Measurements from ENCODE around the gene ANKFN1. TPM values are rescaled to one million over a fixed set of nuclear protein-coding genes. Genes with fewer than 3 reads are reported as not detected.

The ANKFN1 gene
- total and polyA plus RNA-seq, 2 of the 13 experiments (the other 11 are each of a cell fraction or from before 2014, with no cell fraction given), result not detected

GRCh38 chr17:56142781-56143180 is 10.5 kb upstream of the ANKFN1 start (continued):
- TF ChIP-seq, protein P1, sequence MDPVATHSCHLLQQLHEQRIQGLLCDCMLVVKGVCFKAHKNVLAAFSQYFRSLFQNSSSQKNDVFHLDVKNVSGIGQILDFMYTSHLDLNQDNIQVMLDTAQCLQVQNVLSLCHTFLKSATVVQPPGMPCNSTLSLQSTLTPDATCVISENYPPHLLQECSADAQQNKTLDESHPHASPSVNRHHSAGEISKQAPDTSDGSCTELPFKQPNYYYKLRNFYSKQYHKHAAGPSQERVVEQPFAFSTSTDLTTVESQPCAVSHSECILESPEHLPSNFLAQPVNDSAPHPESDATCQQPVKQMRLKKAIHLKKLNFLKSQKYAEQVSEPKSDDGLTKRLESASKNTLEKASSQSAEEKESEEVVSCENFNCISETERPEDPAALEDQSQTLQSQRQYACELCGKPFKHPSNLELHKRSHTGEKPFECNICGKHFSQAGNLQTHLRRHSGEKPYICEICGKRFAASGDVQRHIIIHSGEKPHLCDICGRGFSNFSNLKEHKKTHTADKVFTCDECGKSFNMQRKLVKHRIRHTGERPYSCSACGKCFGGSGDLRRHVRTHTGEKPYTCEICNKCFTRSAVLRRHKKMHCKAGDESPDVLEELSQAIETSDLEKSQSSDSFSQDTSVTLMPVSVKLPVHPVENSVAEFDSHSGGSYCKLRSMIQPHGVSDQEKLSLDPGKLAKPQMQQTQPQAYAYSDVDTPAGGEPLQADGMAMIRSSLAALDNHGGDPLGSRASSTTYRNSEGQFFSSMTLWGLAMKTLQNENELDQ (CRISPR knock-in tag; IDR thresholded peaks at IDR 0.05; ENCODE audit: borderline replicate concordance), result no peak
- TF ChIP-seq, protein P2, sequence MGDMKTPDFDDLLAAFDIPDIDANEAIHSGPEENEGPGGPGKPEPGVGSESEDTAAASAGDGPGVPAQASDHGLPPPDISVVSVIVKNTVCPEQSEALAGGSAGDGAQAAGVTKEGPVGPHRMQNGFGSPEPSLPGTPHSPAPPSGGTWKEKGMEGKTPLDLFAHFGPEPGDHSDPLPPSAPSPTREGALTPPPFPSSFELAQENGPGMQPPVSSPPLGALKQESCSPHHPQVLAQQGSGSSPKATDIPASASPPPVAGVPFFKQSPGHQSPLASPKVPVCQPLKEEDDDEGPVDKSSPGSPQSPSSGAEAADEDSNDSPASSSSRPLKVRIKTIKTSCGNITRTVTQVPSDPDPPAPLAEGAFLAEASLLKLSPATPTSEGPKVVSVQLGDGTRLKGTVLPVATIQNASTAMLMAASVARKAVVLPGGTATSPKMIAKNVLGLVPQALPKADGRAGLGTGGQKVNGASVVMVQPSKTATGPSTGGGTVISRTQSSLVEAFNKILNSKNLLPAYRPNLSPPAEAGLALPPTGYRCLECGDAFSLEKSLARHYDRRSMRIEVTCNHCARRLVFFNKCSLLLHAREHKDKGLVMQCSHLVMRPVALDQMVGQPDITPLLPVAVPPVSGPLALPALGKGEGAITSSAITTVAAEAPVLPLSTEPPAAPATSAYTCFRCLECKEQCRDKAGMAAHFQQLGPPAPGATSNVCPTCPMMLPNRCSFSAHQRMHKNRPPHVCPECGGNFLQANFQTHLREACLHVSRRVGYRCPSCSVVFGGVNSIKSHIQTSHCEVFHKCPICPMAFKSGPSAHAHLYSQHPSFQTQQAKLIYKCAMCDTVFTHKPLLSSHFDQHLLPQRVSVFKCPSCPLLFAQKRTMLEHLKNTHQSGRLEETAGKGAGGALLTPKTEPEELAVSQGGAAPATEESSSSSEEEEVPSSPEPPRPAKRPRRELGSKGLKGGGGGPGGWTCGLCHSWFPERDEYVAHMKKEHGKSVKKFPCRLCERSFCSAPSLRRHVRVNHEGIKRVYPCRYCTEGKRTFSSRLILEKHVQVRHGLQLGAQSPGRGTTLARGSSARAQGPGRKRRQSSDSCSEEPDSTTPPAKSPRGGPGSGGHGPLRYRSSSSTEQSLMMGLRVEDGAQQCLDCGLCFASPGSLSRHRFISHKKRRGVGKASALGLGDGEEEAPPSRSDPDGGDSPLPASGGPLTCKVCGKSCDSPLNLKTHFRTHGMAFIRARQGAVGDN (CRISPR knock-in tag; IDR thresholded peaks at IDR 0.05), result no peak
- no peak for TF ChIP-seq SAFB2 (CRISPR knock-in tag; IDR thresholded peaks at IDR 0.05; ENCODE audit: borderline replicate concordance, low read depth)

DNA sequence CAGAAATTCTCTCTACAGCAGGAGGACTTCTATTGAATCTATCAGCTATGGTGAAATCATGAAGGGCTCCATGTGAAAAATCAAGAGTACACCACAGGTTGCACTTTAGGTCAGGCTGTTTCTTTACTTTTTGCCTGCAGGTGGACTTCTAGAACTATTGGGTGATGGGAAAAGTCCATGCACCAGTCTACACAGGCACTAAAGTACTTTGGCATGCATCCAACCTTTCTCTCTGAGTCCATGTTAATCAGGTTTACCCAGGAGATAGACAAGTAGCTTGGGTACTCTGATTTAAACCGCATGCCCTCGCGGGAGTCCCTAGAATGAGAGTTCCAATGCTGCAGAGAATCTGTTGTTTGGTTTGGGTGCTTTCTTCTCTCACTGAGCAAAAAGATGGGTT is 9.1 kb upstream of the ANKFN1 start:
- H3K4me1 ChIP-seq (ENCODE audit: insufficient read depth, low read length), result peaks cover 5% of the 10 kb centered on the region; the same call in 1 of the 2 replicates
- no TSS peak for BruUV-seq (replicated peaks)
- no peak for ATAC-seq
- CTCF ChIA-PET (ENCODE audit: low intra/inter-chr PET ratio, low total read pairs), result no interaction called here
- WGBS (ENCODE audit: low lambda C conversion rate), result 3% methylated on average over 3 of the region's 3 CpGs
- no peaks in the 10 kb centered on the region for H3K27me3 ChIP-seq (ENCODE audit: control insufficient read depth in 1 of 2, insufficient read depth in 2 of 2, low read length in 2 of 2)
- POLR2A ChIA-PET, result no interaction called here
- H2AFZ ChIP-seq (ENCODE audit: low read length), result no peak overlapping the region
- no peak overlapping the region for H3K4me2 ChIP-seq (ENCODE audit: low read depth, low read length)
- intact Hi-C loops (cut with micrococcal nuclease; ENCODE audit: unreplicated experiment) (no loop called here), in situ Hi-C loops (cut with HindIII; ENCODE audit: extremely low pct_ligation_motif_present, low pct_unique_long_range_greater_than_20kb) (no loop called here)
- H3K9me3 ChIP-seq (ENCODE audit: low read length), result no peaks in the 10 kb centered on the region; the same call in 1 of the 2 replicates
- DNase-seq (ENCODE audit: low spot score), result no peak
- TF ChIP-seq NR3C1 (CRISPR knock-in tag; IDR thresholded peaks at IDR 0.05) (no peak), KDM5B (CRISPR knock-in tag; IDR thresholded peaks at IDR 0.05; ENCODE audit: borderline replicate concordance) (no peak)
- no peak for FAIRE-seq
- no peaks in the 10 kb centered on the region for H3K36me3 ChIP-seq (replicated peaks in 1 of 2; ENCODE audit: control insufficient read depth in 1 of 2, insufficient read depth in 2 of 2, low read length in 2 of 2)
- no peak overlapping the region for H3K4me3 ChIP-seq (replicated peaks in 1 of 3; ENCODE audit: insufficient read depth in 1 of 3, low read depth in 2 of 3, low read length in 3 of 3)
- H3K27ac ChIP-seq (ENCODE audit: extremely low read length, insufficient read depth, low read length), result no peak overlapping the region
- no peaks in the 10 kb centered on the region for H4K20me1 ChIP-seq (ENCODE audit: insufficient read depth, low read length)
- no peak overlapping the region for H3K9ac ChIP-seq (ENCODE audit: insufficient read depth, low read depth, low read length)
- H3K79me2 ChIP-seq (ENCODE audit: insufficient read depth, low read length), result no peaks in the 10 kb centered on the region

All from HepG2 (cell line).